NB4 (cell line): ENCODE measurements around the gene MCF2L.

Source experiments
- CTCF ChIP-seq: IDR thresholded peaks from one replicate; pipeline ENCODE4 v1.5.1; 2012; ENCODE audit warnings: low read depth, low read length
- MAX ChIP-seq: IDR thresholded peaks from 2 replicates; pipeline ENCODE4 v1.6.1; 2011; ENCODE audit warnings: low read depth, low read length
- MYC ChIP-seq: IDR thresholded peaks from 2 replicates; pipeline ENCODE4 v1.6.1; 2011; ENCODE audit warnings: low read depth, low read length
- POLR2A ChIP-seq: IDR thresholded peaks from 2 replicates; pipeline ENCODE4 v1.6.1; 2011; ENCODE audit warnings: mild to moderate bottlenecking; ENCODE audit not compliant: insufficient read length; ENCODE audit errors: extremely low read depth

- TF ChIP-seq POLR2A = no peak
- TF ChIP-seq CTCF = no peak
- TF ChIP-seq MYC = no peak
- TF ChIP-seq MAX = no peak
Observed at GRCh38 chr13:113066142-113066455, 97.1 kb downstream of the MCF2L start.
